Right forelimb (tissue), 1 donor: ENCODE measurements around the gene MAP3K13.
"Not testable (repeated sequence)": the region's sequence is repeated elsewhere in the genome, so short reads cannot be mapped to it uniquely, and the experiment has no call there.

ENCODE experiments used
- DNase-seq: peaks from one replicate; pipeline ENCODE4 v3.0.0-alpha.2; 2018

Gene MAP3K13

GRCh38 chr3:185460719-185461350 is 97.9 kb downstream of the MAP3K13 start:
- no peak for DNase-seq

DNA sequence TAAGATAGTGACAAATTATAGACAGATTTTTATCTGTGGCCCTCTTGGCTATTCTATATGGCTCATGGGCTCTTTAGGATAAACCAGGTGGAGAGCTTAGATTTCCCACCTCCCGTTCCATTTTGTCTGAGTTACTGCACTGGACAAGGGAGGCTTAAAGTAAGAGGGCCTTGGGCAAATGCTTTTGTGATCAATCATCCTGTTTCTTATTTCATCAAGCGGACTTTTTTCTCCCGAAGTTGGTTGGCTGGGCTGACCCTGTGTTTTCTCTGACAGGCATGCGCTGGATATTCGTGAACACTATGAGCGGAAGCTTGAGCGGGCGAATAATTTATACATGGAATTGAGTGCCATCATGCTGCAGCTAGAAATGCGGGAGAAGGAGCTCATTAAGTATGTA is 102.5 kb downstream of the MAP3K13 start:
- no peak for DNase-seq

DNA sequence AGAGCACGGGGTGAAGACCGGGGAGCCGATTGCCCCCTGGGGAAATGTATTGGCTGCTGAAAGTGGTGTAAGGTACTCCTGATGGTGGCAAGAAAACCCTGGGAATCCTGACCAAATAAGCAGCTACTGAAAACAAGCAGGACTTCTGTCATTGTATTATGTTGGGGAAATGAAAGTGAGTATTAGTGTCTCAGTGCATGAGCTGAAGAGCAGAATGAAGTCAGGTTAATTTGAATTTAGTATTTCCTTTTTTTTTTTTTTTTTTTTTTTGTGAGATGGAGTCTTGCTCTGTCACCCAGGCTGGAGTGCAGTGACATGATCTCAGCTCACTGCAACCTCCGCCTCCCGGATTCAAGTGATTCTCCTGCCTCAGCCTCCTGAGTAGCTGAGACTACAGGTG is 103.2 kb downstream of the MAP3K13 start:
- not testable (repeated sequence) for DNase-seq

DNA sequence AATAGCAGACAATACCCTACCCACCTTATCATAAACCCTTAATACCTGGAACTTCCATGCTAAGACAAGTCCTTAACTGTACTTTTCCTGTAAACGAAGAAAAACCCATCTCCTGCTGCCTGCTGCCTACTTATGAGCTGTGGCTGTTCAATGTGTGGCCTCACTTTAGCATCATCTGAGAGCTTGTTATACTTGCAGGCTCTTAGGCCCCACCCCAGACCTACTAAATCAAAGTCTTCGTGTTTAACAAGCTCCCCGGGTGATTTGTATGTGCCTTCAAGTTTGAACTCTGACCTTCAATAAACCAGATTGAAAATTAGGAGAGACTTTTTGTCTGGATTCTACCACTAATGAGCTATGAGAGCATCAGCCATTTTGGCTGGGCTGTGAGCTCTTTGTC is 106.6 kb downstream of the MAP3K13 start:
- DNase-seq, result no peak

GRCh38 chr3:185470323-185470722 is 107.4 kb downstream of the MAP3K13 start:
- DNase-seq, result no peak

GRCh38 chr3:185473290-185473815 is 110.4 kb downstream of the MAP3K13 start:
- DNase-seq, result no peak

GRCh38 chr3:185474922-185475321 is 112.0 kb downstream of the MAP3K13 start:
- DNase-seq, result not testable (repeated sequence)

DNA sequence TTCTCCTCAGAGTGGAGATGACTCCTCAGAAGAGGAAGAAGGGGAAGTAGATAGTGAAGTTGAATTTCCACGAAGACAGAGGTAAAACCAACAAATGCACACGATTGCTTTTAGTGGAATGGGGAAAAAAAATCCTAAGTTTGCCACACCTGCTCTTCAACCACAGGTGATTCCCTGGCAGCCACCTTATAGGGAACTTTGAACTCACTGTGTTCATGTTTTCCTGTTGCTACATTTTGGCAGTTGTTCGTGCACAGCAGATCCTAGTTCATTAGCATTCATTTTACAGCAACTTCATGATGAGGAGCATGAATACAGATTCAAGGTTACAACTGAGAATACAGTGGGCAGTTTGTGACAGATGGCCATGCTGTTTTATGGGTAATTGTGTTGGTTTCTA is 114.4 kb downstream of the MAP3K13 start:
- no peak for DNase-seq

GRCh38 chr3:185479373-185479945 is 116.5 kb downstream of the MAP3K13 start:
- no peak for DNase-seq

DNA sequence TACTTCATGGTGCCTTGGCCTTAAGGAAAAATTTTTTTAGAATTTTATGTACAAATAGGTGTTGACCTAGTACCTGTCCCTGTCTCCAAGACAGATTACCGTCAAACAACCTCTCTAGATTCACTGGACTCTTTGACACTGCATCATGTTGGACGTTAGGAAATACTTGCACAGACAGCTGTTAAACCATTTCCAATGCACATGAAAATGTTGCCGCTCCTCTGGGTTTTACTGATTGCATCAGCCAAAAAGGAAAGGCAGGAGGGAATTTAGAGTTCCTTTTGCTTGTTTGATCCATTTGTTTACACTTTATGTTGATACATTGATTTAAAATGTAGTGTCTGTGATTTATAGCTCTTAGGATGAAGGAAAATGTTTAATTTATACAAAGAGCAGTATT is 121.4 kb downstream of the MAP3K13 start:
- no peak for DNase-seq

DNA sequence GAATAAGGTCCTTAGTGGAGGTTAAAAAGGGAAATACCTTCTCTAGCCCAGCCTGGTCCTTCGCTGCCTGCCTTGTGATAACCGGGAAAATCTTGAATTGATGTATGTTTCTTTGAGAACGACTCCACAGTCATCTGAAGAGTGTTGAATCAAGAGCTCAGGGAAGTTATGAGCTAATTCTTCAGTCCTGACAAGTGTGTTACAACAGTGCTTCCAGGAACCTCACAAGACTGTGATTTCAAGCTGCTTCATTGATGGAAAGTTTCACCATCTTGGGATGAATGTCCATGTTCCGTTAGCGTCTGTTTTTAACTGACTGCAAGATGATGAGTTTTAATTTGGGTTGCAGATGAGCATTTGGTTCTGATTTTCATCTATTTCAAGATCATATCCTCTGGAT is 123.5 kb downstream of the MAP3K13 start:
- DNase-seq, result no peak

- DNase-seq, result no peak
These were observed 125.5 kb downstream of the MAP3K13 start for GRCh38 chr3:185488465-185488864.

GRCh38 chr3:185489462-185489861 is 126.5 kb downstream of the MAP3K13 start:
- DNase-seq, result no peak

DNA sequence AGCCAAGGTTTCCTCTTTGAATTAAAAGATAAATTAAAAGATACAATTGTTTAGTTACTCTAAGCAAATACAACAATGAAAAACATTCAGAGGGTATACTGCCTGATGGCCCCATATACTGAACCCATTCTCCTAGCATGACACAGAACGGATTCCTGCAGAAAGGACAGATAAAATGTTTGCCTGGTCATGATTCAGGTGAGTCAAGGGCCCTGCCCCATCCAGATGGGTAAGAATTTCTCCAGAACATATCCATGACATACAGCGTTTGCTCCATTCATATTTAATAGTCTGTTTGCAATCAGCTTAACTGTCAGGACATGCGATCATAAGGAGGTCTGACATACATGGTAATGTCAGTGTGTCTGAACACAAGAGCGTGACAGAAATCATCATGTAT is 127.3 kb downstream of the MAP3K13 start:
- DNase-seq, result no peak

DNA sequence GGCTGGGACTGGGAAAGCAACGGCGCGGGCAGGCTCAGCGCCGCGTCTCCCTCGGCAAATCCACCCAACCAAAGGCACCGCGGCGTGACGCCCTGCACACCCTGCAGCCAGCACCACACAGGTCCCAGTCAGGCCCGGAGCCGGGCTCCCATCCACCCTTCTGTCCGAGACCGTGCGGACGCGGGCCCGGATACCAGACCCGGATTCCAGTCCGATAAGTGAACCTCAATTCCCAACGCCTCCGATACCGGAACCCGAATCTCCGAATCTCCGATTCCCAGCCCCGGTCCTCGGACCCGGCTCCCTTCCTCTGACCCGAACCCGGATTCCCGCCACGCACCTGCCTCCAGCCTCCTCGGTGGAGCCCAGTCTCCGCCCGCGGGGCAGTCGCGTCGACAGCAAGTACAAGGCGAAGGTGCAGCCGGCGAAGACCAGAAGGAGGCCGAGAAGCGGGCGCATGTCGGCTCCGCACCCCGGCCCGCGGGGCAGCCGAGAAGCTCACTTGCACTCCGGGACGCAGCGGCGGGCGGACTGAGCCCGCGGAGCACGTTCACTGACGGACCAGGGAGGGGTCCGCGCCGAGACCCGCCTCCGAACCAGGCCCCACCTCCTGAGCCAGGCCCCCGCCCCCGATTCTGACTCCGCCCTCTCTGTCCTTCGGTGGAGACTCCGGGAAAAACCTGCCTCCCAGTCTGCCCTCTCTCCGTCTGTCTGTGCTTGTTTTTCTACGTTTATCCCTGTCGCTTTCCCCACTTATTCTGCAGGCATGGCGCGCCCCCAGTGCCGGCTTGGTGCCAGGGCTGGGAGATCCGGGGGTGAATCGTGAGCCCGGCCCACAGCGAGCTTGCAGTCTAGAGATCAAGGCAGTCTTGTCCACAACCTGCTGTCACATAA is 135.8 kb downstream of the MAP3K13 start, which contains the start of gene TMEM41A:
Gene TMEM41A, minus strand, starts transcription at position 533 of the 894 bp plus-strand sequence. Its CDS starts 74 bp downstream, at position 459.
- peak; percentile 98 for DNase-seq

GRCh38 chr3:185502987-185503386 is 140.1 kb downstream of the MAP3K13 start:
- DNase-seq, result no peak

- DNase-seq, result no peak
These were observed 140.6 kb downstream of the MAP3K13 start for GRCh38 chr3:185503521-185503920.

- no peak for DNase-seq
These were observed 141.7 kb downstream of the MAP3K13 start for GRCh38 chr3:185504636-185505035.

DNA sequence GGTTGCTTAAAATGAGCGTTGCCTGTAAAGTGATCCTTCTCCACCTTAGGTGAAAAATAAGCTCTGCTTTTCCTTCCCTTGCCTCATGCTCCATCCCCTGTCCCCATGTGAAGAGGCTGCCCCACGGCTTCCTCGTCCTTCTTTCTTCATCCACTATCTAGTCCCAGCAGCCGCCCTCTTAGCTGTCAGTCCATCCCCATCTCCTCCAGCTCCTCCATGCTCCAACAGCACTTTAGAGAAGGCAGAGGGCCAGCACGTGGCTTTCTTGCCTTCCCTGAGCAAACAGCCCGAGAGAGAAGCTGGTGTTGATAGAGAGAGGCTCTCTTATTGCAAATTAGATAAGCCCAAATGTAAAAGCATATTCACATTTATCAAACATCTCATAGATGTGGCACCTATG is 144.9 kb downstream of the MAP3K13 start:
- no peak for DNase-seq

- DNase-seq, result no peak
These were observed 145.5 kb downstream of the MAP3K13 start for GRCh38 chr3:185508335-185508991.

- no peak for DNase-seq
These were observed 148.8 kb downstream of the MAP3K13 start for GRCh38 chr3:185511711-185512110.

DNA sequence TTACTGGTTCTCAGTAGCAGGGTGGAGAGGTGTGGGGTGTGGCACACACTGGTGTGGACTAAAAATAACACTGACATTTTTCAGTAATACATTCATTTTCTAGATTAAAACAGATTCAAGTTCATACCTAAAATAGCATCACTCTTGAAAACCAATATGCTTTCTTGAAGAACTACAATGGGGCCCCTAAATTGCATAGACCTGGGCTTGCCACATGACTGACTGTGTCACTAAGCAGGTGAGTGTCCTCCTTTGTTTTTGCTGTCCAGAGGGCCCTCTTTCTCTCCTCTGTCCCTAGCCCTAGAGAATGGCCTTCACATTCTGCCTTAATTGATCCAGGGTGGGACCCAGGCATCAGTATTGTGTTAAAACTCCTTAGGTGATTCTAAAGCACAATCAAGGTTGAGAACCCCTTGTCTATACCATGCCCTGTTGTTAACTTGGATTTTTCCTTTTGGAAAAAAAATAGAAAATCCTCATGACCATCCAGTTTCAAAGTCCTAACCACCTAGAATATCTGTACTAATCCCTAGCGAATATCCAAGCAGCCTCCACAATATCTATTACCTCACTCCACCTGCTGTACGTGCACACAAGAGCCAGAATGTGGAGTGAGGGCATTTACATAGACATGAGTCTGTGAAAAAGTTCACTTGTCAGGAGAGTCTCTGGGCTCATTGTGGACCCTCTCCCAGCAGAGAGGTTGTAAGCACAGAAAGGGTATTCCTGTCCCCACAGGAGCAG is 154.6 kb downstream of the MAP3K13 start:
- no peak for DNase-seq
